Vagina (tissue), 2 donors: ENCODE data around the gene TRPV6.

Source experiments
- POLR2A ChIP-seq, 2 donors: fragments of 450-650 bp; IDR thresholded peaks; one replicate each; pipeline ENCODE4 v1.6.1; 2017; ENCODE audit warnings: antibody characterized with exemption in 2 of 2, mild to moderate bottlenecking in 2 of 2, moderate library complexity in 2 of 2
- POLR2AphosphoS5 ChIP-seq, 2 donors: sonication (generic); formaldehyde crosslinking; IDR thresholded peaks; one replicate each; pipeline ENCODE4 v1.9.0; 2017; ENCODE audit warnings: antibody characterized with exemption in 2 of 2, mild to moderate bottlenecking in 2 of 2, low read depth in 1 of 2; ENCODE audit not compliant: insufficient read depth in 1 of 2
- TF ChIP-seq, protein P1 (sequence below), 3 experiments: fragments of 450-650 bp in 2 of 3; fragments of 200-600 bp in 1 of 3; sonication (generic) in 1 of 3; IDR thresholded peaks; one replicate each; pipeline ENCODE4 v1.5.1; 2017 to 2019; ENCODE audit warnings: antibody characterized with exemption in 3 of 3, mild to moderate bottlenecking in 2 of 3, moderate library complexity in 2 of 3

DNA sequence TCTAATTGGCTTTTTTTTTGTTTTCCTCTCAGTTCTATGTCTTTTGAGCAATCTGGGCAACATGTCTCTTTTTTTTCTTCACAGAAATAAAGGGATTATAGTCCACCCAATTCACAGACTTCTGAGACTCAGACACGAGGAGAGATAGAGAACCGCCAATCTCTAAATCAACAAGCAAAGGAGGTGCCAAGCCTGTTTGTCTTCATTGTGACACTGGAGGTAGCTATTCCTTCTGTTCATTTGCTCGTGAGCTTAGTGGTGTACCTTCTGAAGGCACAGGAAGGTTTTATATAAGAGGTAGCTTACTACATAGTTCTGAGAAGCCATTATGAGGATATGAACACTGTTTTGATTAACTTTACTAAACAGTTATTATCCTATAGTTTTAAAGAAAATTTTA, 24.6 kb downstream of the TRPV6 start:
- TF ChIP-seq, protein P1, sequence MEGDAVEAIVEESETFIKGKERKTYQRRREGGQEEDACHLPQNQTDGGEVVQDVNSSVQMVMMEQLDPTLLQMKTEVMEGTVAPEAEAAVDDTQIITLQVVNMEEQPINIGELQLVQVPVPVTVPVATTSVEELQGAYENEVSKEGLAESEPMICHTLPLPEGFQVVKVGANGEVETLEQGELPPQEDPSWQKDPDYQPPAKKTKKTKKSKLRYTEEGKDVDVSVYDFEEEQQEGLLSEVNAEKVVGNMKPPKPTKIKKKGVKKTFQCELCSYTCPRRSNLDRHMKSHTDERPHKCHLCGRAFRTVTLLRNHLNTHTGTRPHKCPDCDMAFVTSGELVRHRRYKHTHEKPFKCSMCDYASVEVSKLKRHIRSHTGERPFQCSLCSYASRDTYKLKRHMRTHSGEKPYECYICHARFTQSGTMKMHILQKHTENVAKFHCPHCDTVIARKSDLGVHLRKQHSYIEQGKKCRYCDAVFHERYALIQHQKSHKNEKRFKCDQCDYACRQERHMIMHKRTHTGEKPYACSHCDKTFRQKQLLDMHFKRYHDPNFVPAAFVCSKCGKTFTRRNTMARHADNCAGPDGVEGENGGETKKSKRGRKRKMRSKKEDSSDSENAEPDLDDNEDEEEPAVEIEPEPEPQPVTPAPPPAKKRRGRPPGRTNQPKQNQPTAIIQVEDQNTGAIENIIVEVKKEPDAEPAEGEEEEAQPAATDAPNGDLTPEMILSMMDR (IDR thresholded peaks at IDR 0.05), result no peak
- TF ChIP-seq POLR2AphosphoS5 (IDR thresholded peaks at IDR 0.05; ENCODE audit: insufficient read depth in 1 of 2, low read depth in 1 of 2) (no peak), POLR2A (IDR thresholded peaks at IDR 0.05) (no peak)
